T-helper 2 cell treated with Interferon-gamma antibody and Interleukin-4, amounts not matched to agents 5 μg/mL and 100 μg/mL, for 36 hours (primary cell): ENCODE measurements around the gene TMEM125.

Source experiments
- DNase-seq: peaks from one replicate; pipeline ENCODE4 v3.0.0; 2021; ENCODE audit warnings: low spot score
- H3K27ac Mint-ChIP-seq: one replicate; pipeline ENCODE4 v1.8.0; 2021; ENCODE audit warnings: mild to moderate bottlenecking, mixed read lengths
- H3K27me3 Mint-ChIP-seq: one replicate; pipeline ENCODE4 v1.8.0; 2021; ENCODE audit warnings: low read depth, mixed read lengths
- H3K36me3 Mint-ChIP-seq: one replicate; pipeline ENCODE4 v1.8.0; 2021; ENCODE audit warnings: low read depth, mixed read lengths
- H3K4me1 Mint-ChIP-seq: one replicate; pipeline ENCODE4 v1.8.0; 2021; ENCODE audit warnings: low read depth, mixed read lengths
- H3K4me3 Mint-ChIP-seq: one replicate; pipeline ENCODE4 v1.8.0; 2022; ENCODE audit warnings: mild to moderate bottlenecking, moderate library complexity, mixed read lengths
- H3K9me3 Mint-ChIP-seq: one replicate; pipeline ENCODE4 v1.8.0; 2021; ENCODE audit warnings: mixed read lengths

Gene TMEM125

DNA sequence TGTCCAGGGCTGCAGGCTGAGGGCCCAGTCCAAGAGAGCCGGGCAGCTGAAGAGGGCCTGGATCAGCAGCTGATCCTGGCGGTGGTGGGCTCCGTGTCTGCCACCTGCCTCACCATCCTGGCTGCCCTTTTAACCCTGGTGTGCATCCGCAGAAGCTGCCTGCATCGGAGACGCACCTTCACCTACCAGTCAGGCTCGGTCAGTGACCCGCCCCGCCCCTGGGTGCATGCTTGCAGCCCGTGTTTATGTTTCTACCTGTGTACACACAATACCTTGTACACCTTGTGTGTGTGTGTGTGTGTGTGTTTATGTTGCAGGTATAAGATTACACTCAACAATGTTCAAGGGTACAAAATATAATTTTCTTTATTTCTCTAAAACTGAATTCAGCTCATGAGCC is 44.0 kb downstream of the TMEM125 start:
- no peaks in the 10 kb centered on the region for H3K27me3 Mint-ChIP-seq
- no peak overlapping the region for H3K4me3 Mint-ChIP-seq
- DNase-seq: no peak
- H3K27ac Mint-ChIP-seq: no peak overlapping the region
- no peaks in the 10 kb centered on the region for H3K9me3 Mint-ChIP-seq
- no peaks in the 10 kb centered on the region for H3K36me3 Mint-ChIP-seq
- no peaks in the 10 kb centered on the region for H3K4me1 Mint-ChIP-seq

DNA sequence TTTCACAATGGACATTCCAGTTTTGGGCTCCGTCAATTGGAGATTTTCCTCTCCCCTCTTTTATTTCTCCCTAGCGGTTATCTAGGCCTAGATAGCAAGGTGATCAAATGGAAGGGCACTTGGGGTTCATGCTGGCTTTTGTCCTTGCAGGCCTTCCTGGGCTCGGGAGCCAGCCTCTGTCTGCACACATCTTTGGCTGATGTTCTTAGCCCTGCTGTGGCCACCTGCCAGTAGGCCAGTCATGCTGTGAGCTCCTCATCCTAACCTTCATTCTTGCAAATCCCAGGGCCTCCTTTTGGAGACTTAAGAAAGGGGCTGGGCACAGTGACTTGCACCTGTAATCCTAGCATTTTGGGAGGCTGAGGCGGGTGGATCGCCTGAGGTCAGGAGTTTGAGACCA is 44.5 kb downstream of the TMEM125 start:
- no peak overlapping the region for H3K4me3 Mint-ChIP-seq
- DNase-seq: no peak
- H3K4me1 Mint-ChIP-seq: no peaks in the 10 kb centered on the region
- H3K27me3 Mint-ChIP-seq: no peaks in the 10 kb centered on the region
- H3K36me3 Mint-ChIP-seq: no peaks in the 10 kb centered on the region
- no peak overlapping the region for H3K27ac Mint-ChIP-seq
- H3K9me3 Mint-ChIP-seq: no peaks in the 10 kb centered on the region

DNA sequence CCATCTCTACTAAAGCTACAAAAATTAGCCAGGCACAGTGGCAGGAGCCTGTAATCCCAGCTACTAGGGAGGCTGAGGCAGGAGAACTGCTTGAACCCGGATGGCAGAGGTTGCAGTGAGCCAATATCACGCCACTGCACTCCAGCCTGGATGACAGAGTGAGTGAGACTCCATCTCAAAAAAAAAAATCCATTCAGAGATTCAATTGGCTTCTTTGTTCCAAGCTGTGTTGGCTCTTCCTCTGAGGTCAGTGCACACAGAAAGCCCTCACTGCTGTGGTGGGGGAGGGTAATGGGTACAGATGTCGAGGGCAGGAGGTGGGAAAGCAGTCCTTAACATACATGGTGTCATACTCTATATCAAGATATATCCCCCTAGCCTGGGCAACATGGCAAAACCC is 45.7 kb downstream of the TMEM125 start:
- no peaks in the 10 kb centered on the region for H3K9me3 Mint-ChIP-seq

DNA sequence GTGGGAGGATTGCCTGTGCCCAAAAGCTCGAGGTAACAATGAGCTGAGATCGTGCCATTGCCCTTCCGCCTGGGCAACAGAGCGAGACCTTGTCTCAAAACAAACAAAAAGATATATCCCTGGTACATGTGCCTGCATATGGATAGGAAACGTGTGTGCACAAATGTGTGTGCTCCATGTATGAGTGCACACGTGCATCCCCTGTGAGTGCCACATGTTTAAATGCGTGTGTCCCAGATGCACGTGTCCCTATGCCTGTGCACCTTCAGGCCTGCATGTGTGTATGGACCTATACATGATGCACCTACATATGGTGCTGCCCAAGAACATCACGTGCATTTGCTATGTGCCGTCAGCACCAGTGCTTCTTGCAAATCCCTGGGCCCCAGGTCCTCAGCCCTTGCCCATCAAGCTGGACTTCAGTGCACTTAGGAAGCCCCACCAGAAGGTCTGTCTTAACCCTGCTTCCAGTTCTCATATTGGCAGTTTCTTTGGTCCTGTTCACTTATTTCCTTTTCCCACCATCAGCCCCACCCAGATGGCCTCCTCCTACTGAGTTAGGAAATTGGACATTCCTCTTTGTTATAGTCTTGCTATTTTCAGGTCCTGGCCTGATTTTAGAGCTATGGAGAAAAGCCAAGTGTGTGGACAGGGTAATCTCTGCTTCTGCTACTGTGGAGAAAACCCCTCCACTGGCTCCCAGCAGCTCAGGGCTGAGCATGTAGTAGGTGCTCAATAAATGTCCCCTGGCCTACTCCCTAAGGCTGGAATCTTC is 46.4 kb downstream of the TMEM125 start:
- Mint-ChIP-seq H3K4me3 (no peak overlapping the region), H3K4me1 (no peaks in the 10 kb centered on the region), H3K27ac (no peak overlapping the region), H3K36me3 (no peaks in the 10 kb centered on the region), H3K9me3 (no peaks in the 10 kb centered on the region), H3K27me3 (no peaks in the 10 kb centered on the region)
- no peak for DNase-seq

More for the DNA sequence above, 45.7 kb downstream of the TMEM125 start:
- H3K4me3 Mint-ChIP-seq: no peak overlapping the region
- no peak overlapping the region for H3K27ac Mint-ChIP-seq
- no peaks in the 10 kb centered on the region for H3K4me1 Mint-ChIP-seq
- no peak for DNase-seq
- no peaks in the 10 kb centered on the region for H3K27me3 Mint-ChIP-seq
- no peaks in the 10 kb centered on the region for H3K36me3 Mint-ChIP-seq

DNA sequence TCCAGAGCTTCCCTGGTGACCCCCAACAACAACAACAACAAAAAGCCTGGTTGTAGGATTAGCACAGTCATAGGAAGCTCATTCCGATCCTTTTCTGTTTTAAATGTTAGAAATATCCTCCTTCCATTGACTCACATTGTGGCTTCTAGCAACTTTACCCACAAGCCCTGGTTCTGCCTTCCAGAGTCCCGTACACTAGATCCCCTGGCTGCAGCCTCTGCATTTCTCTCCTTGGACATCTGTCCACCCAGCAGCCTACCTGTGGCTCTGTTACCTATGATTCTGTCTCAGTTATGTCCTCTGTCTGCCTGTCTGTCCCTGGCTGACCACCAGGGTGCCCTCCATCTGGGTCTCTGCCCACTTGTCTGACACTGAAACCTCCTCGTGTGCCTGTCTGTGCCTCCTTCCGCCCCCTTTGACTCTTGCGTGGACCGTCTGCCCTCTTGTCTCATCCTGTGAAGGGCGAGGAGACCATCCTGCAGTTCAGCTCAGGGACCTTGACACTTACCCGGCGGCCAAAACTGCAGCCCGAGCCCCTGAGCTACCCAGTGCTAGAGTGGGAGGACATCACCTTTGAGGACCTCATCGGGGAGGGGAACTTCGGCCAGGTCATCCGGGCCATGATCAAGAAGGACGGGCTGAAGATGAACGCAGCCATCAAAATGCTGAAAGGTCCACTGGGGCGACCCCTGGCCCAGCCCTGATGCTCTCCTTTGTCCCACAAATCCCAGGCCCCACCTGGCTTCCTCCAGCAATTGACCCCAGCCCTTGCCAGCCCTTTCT is 47.1 kb downstream of the TMEM125 start:
- DNase-seq: no peak

DNA sequence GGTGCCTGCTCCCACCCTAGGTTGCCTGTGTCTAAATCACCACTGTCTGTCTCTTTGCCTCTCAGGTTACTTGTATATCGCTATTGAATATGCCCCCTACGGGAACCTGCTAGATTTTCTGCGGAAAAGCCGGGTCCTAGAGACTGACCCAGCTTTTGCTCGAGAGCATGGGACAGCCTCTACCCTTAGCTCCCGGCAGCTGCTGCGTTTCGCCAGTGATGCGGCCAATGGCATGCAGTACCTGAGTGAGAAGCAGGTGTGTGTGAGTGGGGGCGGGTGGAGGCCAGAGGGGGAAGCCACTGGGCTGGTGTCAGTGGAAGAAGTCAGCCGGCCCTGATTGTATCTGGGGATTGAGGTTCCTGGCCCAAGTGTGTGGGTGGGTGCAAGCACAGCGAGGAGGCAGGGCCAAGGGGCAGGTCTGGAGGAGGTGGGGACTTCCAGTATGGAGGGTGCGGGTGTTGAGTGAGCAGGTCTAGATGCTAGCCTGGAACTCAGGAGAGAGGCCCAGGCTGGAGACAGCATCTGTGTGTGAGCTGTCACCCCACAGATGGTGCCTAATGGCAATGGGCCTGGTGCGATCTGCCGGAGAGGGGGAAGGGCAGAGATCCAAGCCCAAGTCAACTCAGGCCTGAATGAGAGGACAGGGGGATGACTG is 48.2 kb downstream of the TMEM125 start:
- peak; percentile 23 for DNase-seq
- Mint-ChIP-seq H3K4me1 (no peaks in the 10 kb centered on the region), H3K27ac (peak overlapping the region; percentile 34), H3K27me3 (no peaks in the 10 kb centered on the region), H3K4me3 (no peak overlapping the region), H3K9me3 (no peaks in the 10 kb centered on the region), H3K36me3 (no peaks in the 10 kb centered on the region)

More for the DNA sequence above, 47.1 kb downstream of the TMEM125 start:
- no peaks in the 10 kb centered on the region for H3K36me3 Mint-ChIP-seq
- no peaks in the 10 kb centered on the region for H3K27me3 Mint-ChIP-seq
- no peaks in the 10 kb centered on the region for H3K4me1 Mint-ChIP-seq
- no peak overlapping the region for H3K27ac Mint-ChIP-seq
- H3K9me3 Mint-ChIP-seq: no peaks in the 10 kb centered on the region
- no peak overlapping the region for H3K4me3 Mint-ChIP-seq

DNA sequence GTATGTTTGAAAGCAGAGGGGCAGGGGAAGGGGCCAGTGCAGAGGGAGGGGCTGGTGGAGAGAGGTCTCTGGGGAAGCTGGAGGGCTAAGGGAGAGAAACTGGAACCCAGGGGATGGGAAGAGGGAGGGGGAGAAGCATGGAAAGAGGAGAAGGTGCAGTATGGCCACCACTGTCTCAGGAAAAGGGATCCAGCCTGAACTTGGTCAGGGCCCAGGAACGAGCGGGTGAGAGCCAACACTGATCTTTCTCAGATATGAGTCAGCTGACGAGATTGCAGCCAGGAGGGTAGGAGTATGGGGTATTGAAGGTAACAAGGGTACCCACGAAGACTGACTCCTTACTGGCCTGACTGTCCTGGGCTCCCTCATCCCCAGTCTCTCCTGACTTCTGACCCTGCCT is 49.0 kb downstream of the TMEM125 start:
- no peak overlapping the region for H3K27ac Mint-ChIP-seq
- H3K27me3 Mint-ChIP-seq: no peaks in the 10 kb centered on the region
- H3K4me1 Mint-ChIP-seq: no peaks in the 10 kb centered on the region
- H3K4me3 Mint-ChIP-seq: no peak overlapping the region
- H3K36me3 Mint-ChIP-seq: no peaks in the 10 kb centered on the region
- H3K9me3 Mint-ChIP-seq: no peaks in the 10 kb centered on the region
- DNase-seq: no peak

DNA sequence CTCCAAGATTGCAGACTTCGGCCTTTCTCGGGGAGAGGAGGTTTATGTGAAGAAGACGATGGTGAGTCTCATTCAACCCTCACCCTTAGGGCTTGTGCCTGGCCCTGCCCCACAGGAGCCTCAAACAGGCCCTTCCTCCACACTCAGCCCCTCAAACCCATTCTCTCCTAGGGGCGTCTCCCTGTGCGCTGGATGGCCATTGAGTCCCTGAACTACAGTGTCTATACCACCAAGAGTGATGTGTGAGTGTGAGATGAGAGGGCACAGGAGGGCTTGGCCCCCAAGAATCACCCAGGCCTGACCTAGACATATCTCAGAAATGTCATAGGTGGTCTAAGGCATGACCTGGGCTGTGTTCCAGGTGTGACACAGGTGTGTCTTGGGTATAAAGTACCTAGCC is 49.5 kb downstream of the TMEM125 start:
- Mint-ChIP-seq H3K4me1 (peaks cover under 1% of the 10 kb centered on the region), H3K4me3 (no peak overlapping the region), H3K27ac (peak overlapping the region; percentile 41), H3K27me3 (no peaks in the 10 kb centered on the region), H3K36me3 (no peaks in the 10 kb centered on the region), H3K9me3 (peaks cover 2% of the 10 kb centered on the region)
- DNase-seq: no peak

DNA sequence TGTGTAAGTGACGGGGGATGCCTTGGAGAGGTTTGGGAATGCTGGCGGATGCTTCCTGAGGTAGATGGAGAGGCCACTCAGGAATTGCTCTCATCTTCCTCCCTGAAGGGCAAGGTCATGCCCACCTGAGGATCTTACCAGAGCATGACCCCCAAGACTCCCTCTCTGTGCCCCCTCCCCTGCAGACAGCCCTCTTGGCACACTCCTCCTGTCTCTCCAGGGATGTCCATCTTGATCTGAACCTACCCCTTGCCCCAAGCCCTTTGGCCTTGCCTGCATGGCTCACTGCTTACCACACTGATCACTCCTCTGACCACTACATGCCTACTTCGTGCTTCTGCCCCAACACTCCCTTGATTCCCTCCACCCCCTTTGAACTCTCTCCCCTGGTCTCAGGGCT is 50.0 kb downstream of the TMEM125 start:
- Mint-ChIP-seq H3K27me3 (no peaks in the 10 kb centered on the region), H3K9me3 (peaks cover 7% of the 10 kb centered on the region), H3K36me3 (no peaks in the 10 kb centered on the region), H3K27ac (no peak overlapping the region), H3K4me3 (no peak overlapping the region), H3K4me1 (peaks cover 3% of the 10 kb centered on the region)
- no peak for DNase-seq

DNA sequence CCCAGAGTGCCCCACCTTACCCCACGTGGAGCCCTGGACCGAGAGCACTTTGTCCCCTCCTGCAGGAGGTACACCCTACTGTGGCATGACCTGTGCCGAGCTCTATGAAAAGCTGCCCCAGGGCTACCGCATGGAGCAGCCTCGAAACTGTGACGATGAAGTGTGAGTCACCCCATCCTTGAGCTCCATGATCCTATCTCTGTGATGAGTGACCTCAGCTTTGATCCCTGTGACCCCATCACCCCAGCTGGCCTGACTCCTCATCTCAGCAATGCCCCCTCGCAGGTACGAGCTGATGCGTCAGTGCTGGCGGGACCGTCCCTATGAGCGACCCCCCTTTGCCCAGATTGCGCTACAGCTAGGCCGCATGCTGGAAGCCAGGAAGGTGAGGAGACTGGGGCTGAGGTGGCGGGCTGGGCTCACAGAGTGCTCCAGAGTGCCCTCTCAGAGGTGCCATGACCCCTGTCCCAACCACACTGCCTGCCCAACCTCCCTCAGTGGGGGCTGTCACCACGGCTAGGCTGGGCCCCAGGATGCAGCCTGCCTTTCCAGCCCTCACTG is 51.6 kb downstream of the TMEM125 start:
- DNase-seq: no peak
- H3K27ac Mint-ChIP-seq: no peak overlapping the region
- H3K4me1 Mint-ChIP-seq: peaks cover 3% of the 10 kb centered on the region
- no peak overlapping the region for H3K4me3 Mint-ChIP-seq
- peaks cover 1% of the 10 kb centered on the region for H3K36me3 Mint-ChIP-seq
- no peaks in the 10 kb centered on the region for H3K27me3 Mint-ChIP-seq
- H3K9me3 Mint-ChIP-seq: peaks cover 17% of the 10 kb centered on the region

DNA sequence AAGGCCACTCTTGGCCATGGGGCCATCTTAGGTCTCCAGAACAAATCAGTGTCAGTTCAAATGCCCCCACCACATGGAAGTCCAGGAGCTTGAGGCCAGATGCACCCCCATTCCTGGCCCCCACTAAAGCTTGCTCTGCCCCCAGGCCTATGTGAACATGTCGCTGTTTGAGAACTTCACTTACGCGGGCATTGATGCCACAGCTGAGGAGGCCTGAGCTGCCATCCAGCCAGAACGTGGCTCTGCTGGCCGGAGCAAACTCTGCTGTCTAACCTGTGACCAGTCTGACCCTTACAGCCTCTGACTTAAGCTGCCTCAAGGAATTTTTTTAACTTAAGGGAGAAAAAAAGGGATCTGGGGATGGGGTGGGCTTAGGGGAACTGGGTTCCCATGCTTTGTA is 52.7 kb downstream of the TMEM125 start:
- no peak for DNase-seq
- H3K36me3 Mint-ChIP-seq: peaks cover 1% of the 10 kb centered on the region
- no peaks in the 10 kb centered on the region for H3K27me3 Mint-ChIP-seq
- H3K27ac Mint-ChIP-seq: no peak overlapping the region
- H3K4me3 Mint-ChIP-seq: no peak overlapping the region
- H3K9me3 Mint-ChIP-seq: peaks cover 25% of the 10 kb centered on the region
- peaks cover 3% of the 10 kb centered on the region for H3K4me1 Mint-ChIP-seq
